Measurements from ENCODE around the gene DNER. TPM values are rescaled to one million over a fixed set of nuclear protein-coding genes. Genes with fewer than 3 reads are reported as not detected.

The DNER gene
- total RNA-seq, 2 donors from 2014 or later: 17.6 to 28.4 TPM

GRCh38 chr2:229564300-229564907 lies 150.0 kb downstream of the DNER start:
- no peak overlapping the region for H3K4me3 ChIP-seq
- H3K27ac ChIP-seq: no peak overlapping the region
- no peak for DNase-seq (ENCODE audit: low spot score)
- H3K36me3 ChIP-seq: no peaks in the 10 kb centered on the region
- no peaks in the 10 kb centered on the region for H3K4me1 ChIP-seq
- H3K27me3 ChIP-seq: no peaks in the 10 kb centered on the region
- TF ChIP-seq, protein P1, sequence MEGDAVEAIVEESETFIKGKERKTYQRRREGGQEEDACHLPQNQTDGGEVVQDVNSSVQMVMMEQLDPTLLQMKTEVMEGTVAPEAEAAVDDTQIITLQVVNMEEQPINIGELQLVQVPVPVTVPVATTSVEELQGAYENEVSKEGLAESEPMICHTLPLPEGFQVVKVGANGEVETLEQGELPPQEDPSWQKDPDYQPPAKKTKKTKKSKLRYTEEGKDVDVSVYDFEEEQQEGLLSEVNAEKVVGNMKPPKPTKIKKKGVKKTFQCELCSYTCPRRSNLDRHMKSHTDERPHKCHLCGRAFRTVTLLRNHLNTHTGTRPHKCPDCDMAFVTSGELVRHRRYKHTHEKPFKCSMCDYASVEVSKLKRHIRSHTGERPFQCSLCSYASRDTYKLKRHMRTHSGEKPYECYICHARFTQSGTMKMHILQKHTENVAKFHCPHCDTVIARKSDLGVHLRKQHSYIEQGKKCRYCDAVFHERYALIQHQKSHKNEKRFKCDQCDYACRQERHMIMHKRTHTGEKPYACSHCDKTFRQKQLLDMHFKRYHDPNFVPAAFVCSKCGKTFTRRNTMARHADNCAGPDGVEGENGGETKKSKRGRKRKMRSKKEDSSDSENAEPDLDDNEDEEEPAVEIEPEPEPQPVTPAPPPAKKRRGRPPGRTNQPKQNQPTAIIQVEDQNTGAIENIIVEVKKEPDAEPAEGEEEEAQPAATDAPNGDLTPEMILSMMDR (IDR thresholded peaks at IDR 0.05): no peak
- H3K9me3 ChIP-seq: no peaks in the 10 kb centered on the region

- Histone ChIP-seq H3K27ac (no peak overlapping the region), H3K36me3 (no peaks in the 10 kb centered on the region), H3K27me3 (no peaks in the 10 kb centered on the region), H3K9me3 (no peaks in the 10 kb centered on the region), H3K4me1 (no peaks in the 10 kb centered on the region), H3K4me3 (no peak overlapping the region)
- no peak for DNase-seq (ENCODE audit: low spot score)
- TF ChIP-seq, protein P1 (IDR thresholded peaks at IDR 0.05): no peak
Measured at GRCh38 chr2:229563388-229563787, 151.0 kb downstream of the DNER start.

DNA sequence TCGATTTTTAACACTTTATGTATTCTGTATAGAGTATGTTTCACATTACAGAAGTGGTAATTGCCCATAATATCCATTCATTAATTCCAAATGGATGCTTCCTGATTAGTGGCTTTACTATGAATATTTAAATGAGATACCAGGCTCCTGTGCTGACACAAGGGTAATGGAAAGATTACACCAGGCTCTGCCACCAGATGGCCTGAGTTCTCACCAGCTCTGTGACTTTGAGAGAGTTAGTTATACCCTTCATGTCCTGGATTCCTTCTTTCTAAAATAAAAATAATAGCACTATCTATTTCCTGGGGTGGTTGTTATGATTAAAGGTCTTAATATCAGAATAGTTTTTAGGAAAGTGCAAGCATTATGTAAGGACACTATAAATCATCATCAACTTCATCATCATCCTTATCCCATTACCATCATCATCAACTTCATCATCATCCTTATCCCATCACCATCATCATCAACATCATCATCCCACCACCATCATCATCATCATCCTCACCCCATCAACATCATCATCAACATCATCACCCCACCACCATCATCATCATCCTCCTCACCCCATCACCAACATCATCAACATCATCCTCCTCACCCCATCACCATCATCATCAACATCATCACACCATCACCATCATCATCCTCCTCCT lies 151.8 kb downstream of the DNER start:
- Histone ChIP-seq H3K4me1 (no peaks in the 10 kb centered on the region), H3K9me3 (no peaks in the 10 kb centered on the region), H3K36me3 (no peaks in the 10 kb centered on the region), H3K27ac (no peak overlapping the region), H3K27me3 (no peaks in the 10 kb centered on the region), H3K4me3 (no peak overlapping the region)
- TF ChIP-seq, protein P1 (IDR thresholded peaks at IDR 0.05): no peak
- no peak for DNase-seq (ENCODE audit: low spot score)

DNA sequence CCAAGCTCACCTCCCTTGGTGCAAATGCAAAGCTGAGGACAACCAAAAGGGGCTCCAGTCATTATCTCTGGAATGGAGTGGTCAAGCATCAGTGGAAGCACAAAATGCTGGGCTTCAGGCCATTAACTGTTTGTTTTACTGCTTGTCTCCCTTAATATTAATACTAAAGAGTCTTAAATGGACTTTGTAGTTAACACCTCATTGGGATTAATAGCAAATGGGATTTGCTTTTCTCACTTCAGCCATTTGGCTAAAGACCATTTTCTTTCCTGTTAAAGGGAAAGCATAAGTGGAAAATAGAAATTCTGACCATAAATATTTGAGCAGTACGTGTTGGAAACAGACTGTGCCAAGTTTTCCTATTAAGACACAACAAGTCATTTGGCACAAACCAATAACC lies 154.4 kb downstream of the DNER start:
- H3K27ac ChIP-seq: no peak overlapping the region
- no peaks in the 10 kb centered on the region for H3K9me3 ChIP-seq
- no peaks in the 10 kb centered on the region for H3K27me3 ChIP-seq
- no peaks in the 10 kb centered on the region for H3K36me3 ChIP-seq
- H3K4me3 ChIP-seq: no peak overlapping the region
- H3K4me1 ChIP-seq: no peaks in the 10 kb centered on the region
- no peak for DNase-seq (ENCODE audit: low spot score)
- TF ChIP-seq, protein P1 (IDR thresholded peaks at IDR 0.05): no peak

- H3K27me3 ChIP-seq: no peaks in the 10 kb centered on the region
- no peak overlapping the region for H3K4me3 ChIP-seq
- no peaks in the 10 kb centered on the region for H3K36me3 ChIP-seq
- DNase-seq (ENCODE audit: low spot score): no peak
- TF ChIP-seq, protein P1 (IDR thresholded peaks at IDR 0.05): no peak
- no peaks in the 10 kb centered on the region for H3K9me3 ChIP-seq
- no peaks in the 10 kb centered on the region for H3K4me1 ChIP-seq
- no peak overlapping the region for H3K27ac ChIP-seq
Measured at GRCh38 chr2:229553091-229553490, 161.3 kb downstream of the DNER start.

Data from right atrium auricular region (tissue), 2 donors.